Tibial nerve (tissue), 4 donors: Measurements from ENCODE around the gene LKAAEAR1.

Experiments
- CTCF ChIP-seq, 5 experiments: fragments of 200-600 bp in 3 of 5; fragments of 450-650 bp in 2 of 5; sonication (generic) in 3 of 5; IDR thresholded peaks; one replicate each; pipeline ENCODE4 v1.5.1; 2016 to 2019; ENCODE audit warnings: antibody characterized with exemption in 5 of 5, mild to moderate bottlenecking in 3 of 5, moderate library complexity in 2 of 5
- EP300 ChIP-seq, 2 donors: sonication (generic); formaldehyde crosslinking; IDR thresholded peaks; one replicate each; pipeline ENCODE4 v1.6.1; 2017; ENCODE audit warnings: antibody characterized with exemption in 2 of 2, mild to moderate bottlenecking in 1 of 2

- TF ChIP-seq EP300 (IDR thresholded peaks at IDR 0.05), result no peak
- no peak for TF ChIP-seq CTCF (IDR thresholded peaks at IDR 0.05)
These were observed 5.3 kb downstream of the LKAAEAR1 start for GRCh38 chr20:64078934-64079272.
